Measurements from ENCODE around the gene ADGRL1.
"Not testable (repeated sequence)": the region's sequence is repeated elsewhere in the genome, so short reads cannot be mapped to it uniquely, and the experiment has no call there.

DNA sequence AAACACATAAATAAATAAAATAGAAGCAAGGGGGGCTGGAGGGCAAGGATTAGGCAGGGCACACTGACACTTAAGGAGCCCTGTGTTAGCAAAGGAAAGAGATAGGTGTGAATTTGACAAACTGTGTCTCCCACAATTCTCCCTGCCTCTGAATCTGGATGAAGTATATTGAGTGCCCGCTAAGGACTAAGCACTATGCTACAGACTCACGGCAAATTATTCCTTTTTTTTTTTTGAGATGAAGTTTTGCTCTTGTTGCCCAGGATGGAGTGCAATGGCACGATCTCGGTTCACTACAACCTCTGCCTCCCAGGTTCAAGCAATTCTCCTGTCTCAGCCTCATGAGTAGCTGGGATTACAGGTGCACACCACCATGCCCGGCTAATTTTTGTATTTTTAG, 38.4 kb upstream of the ADGRL1 start:
- TF ChIP-seq GATAD2B (IDR thresholded peaks at IDR 0.05; ENCODE audit: borderline replicate concordance); ZNF75A (CRISPR knock-in tag; IDR thresholded peaks at IDR 0.05); NBN (IDR thresholded peaks at IDR 0.05; ENCODE audit: low read depth); ZNF224 (CRISPR knock-in tag; IDR thresholded peaks at IDR 0.05); U2AF1 (optimal IDR thresholded peaks at IDR 0.05; ENCODE audit: low read depth, low read length); ZNF354B (CRISPR knock-in tag; IDR thresholded peaks at IDR 0.05); RNF2 (IDR thresholded peaks at IDR 0.05); XRCC3 (IDR thresholded peaks at IDR 0.05); ZNF274 (IDR thresholded peaks at IDR 0.05; ENCODE audit: borderline replicate concordance, low read depth, low read length): not testable (repeated sequence)
- TF ChIP-seq, protein P1, sequence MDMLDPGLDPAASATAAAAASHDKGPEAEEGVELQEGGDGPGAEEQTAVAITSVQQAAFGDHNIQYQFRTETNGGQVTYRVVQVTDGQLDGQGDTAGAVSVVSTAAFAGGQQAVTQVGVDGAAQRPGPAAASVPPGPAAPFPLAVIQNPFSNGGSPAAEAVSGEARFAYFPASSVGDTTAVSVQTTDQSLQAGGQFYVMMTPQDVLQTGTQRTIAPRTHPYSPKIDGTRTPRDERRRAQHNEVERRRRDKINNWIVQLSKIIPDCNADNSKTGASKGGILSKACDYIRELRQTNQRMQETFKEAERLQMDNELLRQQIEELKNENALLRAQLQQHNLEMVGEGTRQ (CRISPR knock-in tag; IDR thresholded peaks at IDR 0.05) = not testable (repeated sequence)
